CD14-positive monocyte (primary cell): ENCODE measurements around the gene MEGF6. TPM values are rescaled to one million over a fixed set of nuclear protein-coding genes. Genes with fewer than 3 reads are reported as not detected.

Experiments used
- DNase-seq, 3 donors: peaks; one replicate each; pipeline ENCODE4 v3.0.0-alpha.2; 2011 to 2022
- H2AFZ ChIP-seq: 2 replicates; pipeline ENCODE4 v1.6.0; 2012; ENCODE audit warnings: mild to moderate bottlenecking, low read depth, low read length, inconsistent platforms; ENCODE audit not compliant: insufficient read depth, poor library complexity, severe bottlenecking
- H3K27ac ChIP-seq, 2 donors: 1 replicate in 1 of 2; 2 replicates in 1 of 2; pipeline ENCODE4 v1.5.1; 2012 to 2013; ENCODE audit warnings: low read length in 2 of 2, control low read depth in 1 of 2, inconsistent platforms in 1 of 2, low read depth in 1 of 2, mild to moderate bottlenecking in 1 of 2
- H3K27me3 ChIP-seq, 2 donors: one replicate each; pipeline versions ENCODE4 v1.6.0 to v1.6.1; 2011 to 2013; ENCODE audit warnings: low read length in 2 of 2; ENCODE audit not compliant: control insufficient read depth in 2 of 2, insufficient read depth in 2 of 2
- H3K36me3 ChIP-seq, 2 donors: replicated peaks in 1 of 2; 1 replicate in 1 of 2; 2 replicates in 1 of 2; pipeline versions ENCODE4 v1.5.1 to v1.6.1; 2012 to 2013; ENCODE audit warnings: low read length in 2 of 2, control low read depth in 1 of 2, inconsistent platforms in 1 of 2, mild to moderate bottlenecking in 1 of 2; ENCODE audit not compliant: insufficient read depth in 2 of 2, control insufficient read depth in 1 of 2
- H3K4me1 ChIP-seq, 2 donors: 1 replicate in 1 of 2; 2 replicates in 1 of 2; pipeline versions ENCODE4 v1.5.1 to v1.6.1; 2012 to 2013; ENCODE audit warnings: low read length in 2 of 2, control low read depth in 1 of 2, inconsistent platforms in 1 of 2, mild to moderate bottlenecking in 1 of 2, moderate library complexity in 1 of 2; ENCODE audit not compliant: insufficient read depth in 2 of 2, control insufficient read depth in 1 of 2
- H3K4me2 ChIP-seq: replicated peaks from 2 replicates; pipeline ENCODE3; 2012; ENCODE audit warnings: low read length, moderate library complexity, mild to moderate bottlenecking; ENCODE audit not compliant: poor library complexity, severe bottlenecking; ENCODE audit errors: extremely low read depth
- H3K4me3 ChIP-seq, 3 experiments: fragments of 200-600 bp in 1 of 3; sonication (generic) in 1 of 3; replicated peaks in 1 of 3; 1 replicate in 2 of 3; 2 replicates in 1 of 3; pipeline ENCODE4 v1.5.1; 2011 to 2013; ENCODE audit warnings: low read length in 3 of 3, mild to moderate bottlenecking in 3 of 3, control low read depth in 2 of 3, low read depth in 2 of 3, inconsistent platforms in 1 of 3, moderate library complexity in 1 of 3
- H3K79me2 ChIP-seq: 2 replicates; pipeline ENCODE4 v1.6.0; 2012; ENCODE audit warnings: mild to moderate bottlenecking, control low read depth, inconsistent platforms, low read length, moderate library complexity; ENCODE audit not compliant: insufficient read depth
- H3K9ac ChIP-seq: 2 replicates; pipeline ENCODE4 v1.6.0; 2017; ENCODE audit warnings: low read length, mild to moderate bottlenecking; ENCODE audit not compliant: insufficient read depth, poor library complexity, severe bottlenecking
- H3K9me3 ChIP-seq, 2 donors: replicated peaks in 1 of 2; 1 replicate in 1 of 2; 2 replicates in 1 of 2; pipeline versions ENCODE4 v1.5.1 to v1.6.1; 2012 to 2013; ENCODE audit warnings: low read length in 2 of 2, control low read depth in 1 of 2; ENCODE audit not compliant: control insufficient read depth in 1 of 2, insufficient read depth in 1 of 2
- H4K20me1 ChIP-seq: 2 replicates; pipeline ENCODE4 v1.6.0; 2012; ENCODE audit warnings: mild to moderate bottlenecking, low read length, control low read depth, moderate library complexity; ENCODE audit not compliant: insufficient read depth
- H3K27ac Mint-ChIP-seq, 7 donors: one replicate each; pipeline ENCODE4 v1.8.0; 2020; ENCODE audit warnings: mild to moderate bottlenecking in 7 of 7, mixed read lengths in 7 of 7, moderate library complexity in 6 of 7, inconsistent platforms in 2 of 7
- H3K27me3 Mint-ChIP-seq, 3 donors: one replicate each; pipeline ENCODE4 v1.8.0; 2021 to 2022; ENCODE audit warnings: low read depth in 3 of 3, mild to moderate bottlenecking in 3 of 3, mixed read lengths in 3 of 3, moderate library complexity in 3 of 3, inconsistent platforms in 1 of 3
- H3K36me3 Mint-ChIP-seq, 2 donors: one replicate each; pipeline ENCODE4 v1.8.0; 2020; ENCODE audit warnings: mixed read lengths in 2 of 2, inconsistent platforms in 1 of 2, mild to moderate bottlenecking in 1 of 2
- H3K4me1 Mint-ChIP-seq: one replicate; pipeline ENCODE4 v1.8.0; 2020; ENCODE audit warnings: mild to moderate bottlenecking, mixed read lengths
- H3K4me3 Mint-ChIP-seq, 2 donors: one replicate each; pipeline ENCODE4 v1.8.0; 2020; ENCODE audit warnings: mild to moderate bottlenecking in 2 of 2, mixed read lengths in 2 of 2, moderate library complexity in 1 of 2
- H3K9me3 Mint-ChIP-seq, 7 donors: one replicate each; pipeline ENCODE4 v1.8.0; 2020 to 2022; ENCODE audit warnings: mixed read lengths in 7 of 7, mild to moderate bottlenecking in 6 of 7, moderate library complexity in 6 of 7, inconsistent platforms in 2 of 7
- CTCF ChIP-seq: fragments of 200-600 bp; IDR thresholded peaks from one replicate; pipeline ENCODE4 v1.8.0; 2022; ENCODE audit warnings: antibody characterized with exemption, mild to moderate bottlenecking
- WGBS: methylation state at CpG from one replicate; pipeline ENCODE4 v1.1.5; 2013; ENCODE audit warnings: missing lambda C conversion rate; ENCODE audit not compliant: insufficient coverage; 5-methylcytosine and 5-hydroxymethylcytosine counted together
- intact Hi-C, 2 donors: fragments of 100-400 bp; cut with micrococcal nuclease; formaldehyde crosslinking; loops; one replicate each; pipeline versions ENCODE4 v1.15.0 to v1.15.1; 2023
- polyA plus RNA-seq, 3 donors: library from polyadenylated mRNA; depleted of rRNA in 1 of 3; unstranded in 2 of 3; stranded (reverse) in 1 of 3; fragments of 300-500 nt in 2 of 3; fragments of >200 nt in 1 of 3; fragmentation: Illumina TruSeq in 2 of 3; gene quantifications; 1 replicate in 2 of 3; 2 replicates in 1 of 3; pipeline ENCODE4 v1.2.3, GENCODE V29; 2012 to 2021

Gene MEGF6
- polyA plus RNA-seq, 3 donors = 0.39 to 3.8 (median 1.2) TPM

GRCh38 chr1:3617806-3618345 is 6.6 kb upstream of the MEGF6 start:
- Mint-ChIP-seq H3K4me1 (peaks cover 29% of the 10 kb centered on the region), H3K4me3 (no peak overlapping the region), H3K27me3 (peaks cover 5 to 19% (median 14%) of the 10 kb centered on the region in 3 donors), H3K27ac (peak overlapping the region in 1 of 7 donors; percentile 33), H3K36me3 (peaks cover 5 to 7% of the 10 kb centered on the region in 2 donors), H3K9me3 (peaks cover 0 to 1% (median 0%) of the 10 kb centered on the region in 7 donors)
- H2AFZ ChIP-seq = no peak overlapping the region
- H3K27me3 ChIP-seq = peaks cover 0 to 4% of the 10 kb centered on the region in 2 donors
- H3K79me2 ChIP-seq = no peaks in the 10 kb centered on the region
- 92% methylated on average over 16 of the region's 18 CpGs for WGBS
- intact Hi-C loops = loop anchor here (2.0 to 5.0 kb wide), 4 partner anchors 51 to 129 kb away; no protein-coding TSS in a partner anchor
- H3K4me2 ChIP-seq = no peak overlapping the region
- no peak overlapping the region for H3K27ac ChIP-seq
- peaks cover under 1% of the 10 kb centered on the region for H4K20me1 ChIP-seq
- peaks cover 13 to 27% of the 10 kb centered on the region in 2 donors for H3K4me1 ChIP-seq
- no peak overlapping the region for H3K4me3 ChIP-seq
- no peak for TF ChIP-seq CTCF
- H3K9ac ChIP-seq = no peak overlapping the region
- DNase-seq = no peak
- H3K36me3 ChIP-seq = no peaks in the 10 kb centered on the region
- no peaks in the 10 kb centered on the region for H3K9me3 ChIP-seq

GRCh38 chr1:3616861-3617260 is 5.6 kb upstream of the MEGF6 start:
- no peak overlapping the region for H3K27ac Mint-ChIP-seq

More at GRCh38 chr1:3616861-3617260, 5.6 kb upstream of the MEGF6 start:
- WGBS = 78% methylated on average over 2 of the region's 9 CpGs
- intact Hi-C loops = loop anchor here in 1 of 2 donors (5.0 kb wide), 1 partner anchor 50 kb away; no protein-coding TSS in a partner anchor
- H3K9me3 Mint-ChIP-seq = peaks cover 0 to 1% (median 0%) of the 10 kb centered on the region in 7 donors
- no peaks in the 10 kb centered on the region for H3K79me2 ChIP-seq
- H3K4me1 Mint-ChIP-seq = peaks cover 24% of the 10 kb centered on the region
- H4K20me1 ChIP-seq = no peaks in the 10 kb centered on the region
- TF ChIP-seq CTCF = no peak
- peaks cover 9 to 28% (median 22%) of the 10 kb centered on the region in 3 donors for H3K27me3 Mint-ChIP-seq
- H3K27me3 ChIP-seq = peaks cover 0 to 12% of the 10 kb centered on the region in 2 donors
- no peak overlapping the region for H3K9ac ChIP-seq
- H3K4me2 ChIP-seq = no peak overlapping the region
- H3K4me3 Mint-ChIP-seq = no peak overlapping the region
- peaks cover 13 to 29% of the 10 kb centered on the region in 2 donors for H3K4me1 ChIP-seq
- peaks cover 0 to 1% of the 10 kb centered on the region in 2 donors for H3K36me3 Mint-ChIP-seq
- H2AFZ ChIP-seq = no peak overlapping the region
- H3K36me3 ChIP-seq = no peaks in the 10 kb centered on the region
- no peak overlapping the region for H3K4me3 ChIP-seq
- H3K27ac ChIP-seq = no peak overlapping the region
- DNase-seq = no peak
- no peaks in the 10 kb centered on the region for H3K9me3 ChIP-seq
